HepG2 (cell line): ENCODE measurements around the gene HAGHL. TPM values are rescaled to one million over a fixed set of nuclear protein-coding genes. Genes with fewer than 3 reads are reported as not detected.
A peak's percentile ranks its signal among the peaks of the same experiment; 100 is the strongest.

Experiments
- CHCHD3 ChIP-seq: sonication (generic); formaldehyde crosslinking; IDR thresholded peaks from 2 replicates; pipeline ENCODE4 v1.8.0; 2022; ENCODE audit warnings: mild to moderate bottlenecking, missing genetic modification reagents, moderate library complexity
- MAZ ChIP-seq, 2 experiments: sonication (generic) in 1 of 2; formaldehyde crosslinking in 1 of 2; IDR thresholded peaks; 2 replicates each; pipeline versions ENCODE4 v1.5.0 to v1.6.1; 2012 to 2020; ENCODE audit warnings: low read depth in 2 of 2, mild to moderate bottlenecking in 2 of 2, borderline replicate concordance in 1 of 2, improper control_type of control experiment in 1 of 2, low read length in 1 of 2, missing genetic modification reagents in 1 of 2, moderate library complexity in 1 of 2
- MEF2D ChIP-seq: sonication (generic); formaldehyde crosslinking; IDR thresholded peaks from 2 replicates; pipeline ENCODE4 v1.5.1; 2020; ENCODE audit warnings: mild to moderate bottlenecking, missing genetic modification reagents
- PTBP1 ChIP-seq: fragments of 200-400 bp; formaldehyde crosslinking; IDR thresholded peaks from 2 replicates; pipeline ENCODE4 v1.6.1; 2018; ENCODE audit warnings: low read length, low read depth; ENCODE audit not compliant: poor library complexity, severe bottlenecking
- ZFP82 ChIP-seq: sonication (generic); formaldehyde crosslinking; IDR thresholded peaks from 2 replicates; pipeline ENCODE4 v1.5.1; 2020; ENCODE audit warnings: mild to moderate bottlenecking, missing genetic modification reagents, borderline replicate concordance
- ZFY ChIP-seq: sonication (generic); formaldehyde crosslinking; IDR thresholded peaks from 2 replicates; pipeline ENCODE4 v1.4.0; 2020; ENCODE audit warnings: missing genetic modification reagents
- ZNF235 ChIP-seq: sonication (generic); formaldehyde crosslinking; IDR thresholded peaks from 2 replicates; pipeline ENCODE4 v1.8.1; 2023; ENCODE audit warnings: mild to moderate bottlenecking, missing genetic modification reagents, borderline replicate concordance
- ZNF33A ChIP-seq: sonication (generic); formaldehyde crosslinking; IDR thresholded peaks from 2 replicates; pipeline ENCODE4 v1.5.1; 2020; ENCODE audit warnings: missing genetic modification reagents, mild to moderate bottlenecking, moderate library complexity, borderline replicate concordance
- ZNF605 ChIP-seq: sonication (generic); formaldehyde crosslinking; IDR thresholded peaks from 2 replicates; pipeline ENCODE4 v1.8.0; 2022; ENCODE audit warnings: mild to moderate bottlenecking, missing genetic modification reagents
- ZNF660 ChIP-seq: sonication (generic); formaldehyde crosslinking; IDR thresholded peaks from 2 replicates; pipeline ENCODE4 v1.5.1; 2020; ENCODE audit warnings: mild to moderate bottlenecking, low read depth, missing genetic modification reagents, borderline replicate concordance
- ZNF790 ChIP-seq: sonication (generic); formaldehyde crosslinking; IDR thresholded peaks from 2 replicates; pipeline ENCODE4 v1.8.0; 2022; ENCODE audit warnings: missing genetic modification reagents, mild to moderate bottlenecking, borderline replicate concordance
- ZSCAN25 ChIP-seq: sonication (generic); formaldehyde crosslinking; IDR thresholded peaks from 2 replicates; pipeline ENCODE4 v1.8.0; 2022; ENCODE audit warnings: mild to moderate bottlenecking, missing genetic modification reagents
- polyA plus RNA-seq, 8 experiments: library from polyadenylated mRNA; depleted of rRNA in 3 of 8; stranded (reverse) in 7 of 8; unstranded in 1 of 8; fragments of >200 nt; fragmentation: Illumina TruSeq in 4 of 8; extraction: Trizol in 4 of 8; gene quantifications; 2 replicates each; pipeline versions ENCODE4 v1.2.1 to v1.2.3, GENCODE V29; 2011 to 2016; ENCODE audit warnings: low read depth in 4 of 8, missing spikeins in 1 of 8, mixed read lengths in 1 of 8; ENCODE audit not compliant: insufficient read depth in 1 of 8
- total RNA-seq, 5 experiments: library from RNA; depleted of rRNA; stranded (reverse); fragments of >200 nt; fragmentation: Illumina TruSeq; extraction: Trizol; gene quantifications; 2 replicates each; pipeline ENCODE4 v1.2.3, GENCODE V29; 2016; ENCODE audit warnings: low read depth in 1 of 5
- TF ChIP-seq, protein P1 (sequence below): sonication (generic); formaldehyde crosslinking; IDR thresholded peaks from 2 replicates; pipeline ENCODE4 v1.5.1; 2020; ENCODE audit warnings: mild to moderate bottlenecking, missing genetic modification reagents, borderline replicate concordance
- TF ChIP-seq, protein P2 (sequence below): sonication (generic); formaldehyde crosslinking; IDR thresholded peaks from 2 replicates; pipeline ENCODE4 v1.5.0; 2020; ENCODE audit warnings: missing genetic modification reagents
- TF ChIP-seq, protein P3 (sequence below): sonication (generic); formaldehyde crosslinking; IDR thresholded peaks from 2 replicates; pipeline ENCODE4 v1.9.0; 2021; ENCODE audit warnings: mild to moderate bottlenecking, missing genetic modification reagents
- TF ChIP-seq, protein P4 (sequence below): sonication (generic); formaldehyde crosslinking; IDR thresholded peaks from 2 replicates; pipeline ENCODE4 v1.4.0; 2020; ENCODE audit warnings: missing genetic modification reagents, borderline replicate concordance

HAGHL gene
- total and polyA plus RNA-seq, 2 of the 13 experiments (the other 11 are each of a cell fraction or from before 2014, with no cell fraction given): 3.4 to 8.4 TPM

DNA sequence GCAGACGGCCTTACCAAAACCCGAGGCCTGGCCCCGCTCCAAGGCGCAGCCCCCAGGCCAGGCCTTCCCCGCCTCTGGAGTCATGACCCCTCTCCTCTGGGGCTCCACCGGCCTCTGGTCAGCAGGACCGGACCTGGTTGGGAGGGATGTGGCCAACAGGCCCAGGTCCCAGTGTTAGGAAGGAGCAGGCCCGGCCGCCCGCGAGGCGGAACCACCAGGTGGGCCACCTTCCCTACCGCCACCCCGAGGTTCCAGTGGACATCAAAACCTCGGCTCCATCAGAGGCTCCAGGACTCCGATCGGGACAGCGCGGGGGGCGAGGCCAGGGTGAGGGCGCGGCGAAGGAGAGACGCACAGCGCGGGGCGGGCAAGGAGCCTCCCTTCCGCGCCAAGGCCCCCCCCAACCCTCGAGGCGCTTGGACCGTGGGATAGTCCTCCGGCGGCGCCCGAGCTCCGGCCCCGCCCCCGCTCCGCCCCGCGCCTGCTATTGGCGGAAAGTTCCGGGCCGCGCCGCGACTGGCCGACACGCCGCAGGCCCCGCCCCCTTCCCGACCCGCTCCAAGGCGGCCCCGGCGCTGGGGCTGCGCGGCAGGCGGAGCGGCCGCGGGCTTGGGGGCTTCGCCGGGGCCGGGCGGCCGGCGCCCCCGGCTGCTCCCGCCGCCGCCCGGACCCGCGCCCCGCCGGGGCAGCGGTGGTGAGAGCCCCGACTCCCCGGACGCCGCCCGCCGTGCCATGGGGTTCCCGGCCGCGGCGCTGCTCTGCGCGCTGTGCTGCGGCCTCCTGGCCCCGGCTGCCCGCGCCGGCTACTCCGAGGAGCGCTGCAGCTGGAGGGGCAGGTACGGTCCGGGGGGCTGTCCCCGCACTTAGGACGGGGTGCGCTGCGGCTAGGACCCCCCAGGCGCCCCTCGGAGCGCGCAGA lies 12.1 kb upstream of the HAGHL start, which contains the start of gene METRN (continued):
- no peak for TF ChIP-seq ZNF660 (CRISPR knock-in tag)
- TF ChIP-seq ZNF33A (CRISPR knock-in tag): no peak
- no peak for TF ChIP-seq ZSCAN25
- TF ChIP-seq, protein P1, sequence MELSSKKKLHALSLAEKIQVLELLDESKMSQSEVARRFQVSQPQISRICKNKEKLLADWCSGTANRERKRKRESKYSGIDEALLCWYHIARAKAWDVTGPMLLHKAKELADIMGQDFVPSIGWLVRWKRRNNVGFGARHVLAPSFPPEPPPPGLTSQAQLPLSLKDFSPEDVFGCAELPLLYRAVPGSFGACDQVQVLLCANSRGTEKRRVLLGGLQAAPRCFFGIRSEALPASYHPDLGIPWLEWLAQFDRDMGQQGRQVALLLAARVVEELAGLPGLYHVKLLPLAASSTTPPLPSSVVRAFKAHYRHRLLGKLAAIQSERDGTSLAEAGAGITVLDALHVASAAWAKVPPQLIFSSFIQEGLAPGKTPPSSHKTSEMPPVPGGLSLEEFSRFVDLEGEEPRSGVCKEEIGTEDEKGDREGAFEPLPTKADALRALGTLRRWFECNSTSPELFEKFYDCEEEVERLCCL (CRISPR knock-in tag): no peak
- no peak for TF ChIP-seq MEF2D
- no peak for TF ChIP-seq ZNF790 (CRISPR knock-in tag)
- no peak for TF ChIP-seq MAZ (IDR thresholded peaks at IDR 0.05; ENCODE audit: borderline replicate concordance, low read depth, low read length)
- peak; percentile 47; the same call in 1 of the 2 replicates for TF ChIP-seq MAZ (CRISPR knock-in tag; IDR thresholded peaks at IDR 0.05; ENCODE audit: low read depth)
- TF ChIP-seq, protein P2, sequence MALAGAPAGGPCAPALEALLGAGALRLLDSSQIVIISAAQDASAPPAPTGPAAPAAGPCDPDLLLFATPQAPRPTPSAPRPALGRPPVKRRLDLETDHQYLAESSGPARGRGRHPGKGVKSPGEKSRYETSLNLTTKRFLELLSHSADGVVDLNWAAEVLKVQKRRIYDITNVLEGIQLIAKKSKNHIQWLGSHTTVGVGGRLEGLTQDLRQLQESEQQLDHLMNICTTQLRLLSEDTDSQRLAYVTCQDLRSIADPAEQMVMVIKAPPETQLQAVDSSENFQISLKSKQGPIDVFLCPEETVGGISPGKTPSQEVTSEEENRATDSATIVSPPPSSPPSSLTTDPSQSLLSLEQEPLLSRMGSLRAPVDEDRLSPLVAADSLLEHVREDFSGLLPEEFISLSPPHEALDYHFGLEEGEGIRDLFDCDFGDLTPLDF (CRISPR knock-in tag): no peak
- TF ChIP-seq PTBP1: no peak
- TF ChIP-seq ZFY (CRISPR knock-in tag): peak; percentile 55
- no peak for TF ChIP-seq ZNF605 (CRISPR knock-in tag)
- no peak for TF ChIP-seq ZNF235 (CRISPR knock-in tag)
- TF ChIP-seq, protein P3, sequence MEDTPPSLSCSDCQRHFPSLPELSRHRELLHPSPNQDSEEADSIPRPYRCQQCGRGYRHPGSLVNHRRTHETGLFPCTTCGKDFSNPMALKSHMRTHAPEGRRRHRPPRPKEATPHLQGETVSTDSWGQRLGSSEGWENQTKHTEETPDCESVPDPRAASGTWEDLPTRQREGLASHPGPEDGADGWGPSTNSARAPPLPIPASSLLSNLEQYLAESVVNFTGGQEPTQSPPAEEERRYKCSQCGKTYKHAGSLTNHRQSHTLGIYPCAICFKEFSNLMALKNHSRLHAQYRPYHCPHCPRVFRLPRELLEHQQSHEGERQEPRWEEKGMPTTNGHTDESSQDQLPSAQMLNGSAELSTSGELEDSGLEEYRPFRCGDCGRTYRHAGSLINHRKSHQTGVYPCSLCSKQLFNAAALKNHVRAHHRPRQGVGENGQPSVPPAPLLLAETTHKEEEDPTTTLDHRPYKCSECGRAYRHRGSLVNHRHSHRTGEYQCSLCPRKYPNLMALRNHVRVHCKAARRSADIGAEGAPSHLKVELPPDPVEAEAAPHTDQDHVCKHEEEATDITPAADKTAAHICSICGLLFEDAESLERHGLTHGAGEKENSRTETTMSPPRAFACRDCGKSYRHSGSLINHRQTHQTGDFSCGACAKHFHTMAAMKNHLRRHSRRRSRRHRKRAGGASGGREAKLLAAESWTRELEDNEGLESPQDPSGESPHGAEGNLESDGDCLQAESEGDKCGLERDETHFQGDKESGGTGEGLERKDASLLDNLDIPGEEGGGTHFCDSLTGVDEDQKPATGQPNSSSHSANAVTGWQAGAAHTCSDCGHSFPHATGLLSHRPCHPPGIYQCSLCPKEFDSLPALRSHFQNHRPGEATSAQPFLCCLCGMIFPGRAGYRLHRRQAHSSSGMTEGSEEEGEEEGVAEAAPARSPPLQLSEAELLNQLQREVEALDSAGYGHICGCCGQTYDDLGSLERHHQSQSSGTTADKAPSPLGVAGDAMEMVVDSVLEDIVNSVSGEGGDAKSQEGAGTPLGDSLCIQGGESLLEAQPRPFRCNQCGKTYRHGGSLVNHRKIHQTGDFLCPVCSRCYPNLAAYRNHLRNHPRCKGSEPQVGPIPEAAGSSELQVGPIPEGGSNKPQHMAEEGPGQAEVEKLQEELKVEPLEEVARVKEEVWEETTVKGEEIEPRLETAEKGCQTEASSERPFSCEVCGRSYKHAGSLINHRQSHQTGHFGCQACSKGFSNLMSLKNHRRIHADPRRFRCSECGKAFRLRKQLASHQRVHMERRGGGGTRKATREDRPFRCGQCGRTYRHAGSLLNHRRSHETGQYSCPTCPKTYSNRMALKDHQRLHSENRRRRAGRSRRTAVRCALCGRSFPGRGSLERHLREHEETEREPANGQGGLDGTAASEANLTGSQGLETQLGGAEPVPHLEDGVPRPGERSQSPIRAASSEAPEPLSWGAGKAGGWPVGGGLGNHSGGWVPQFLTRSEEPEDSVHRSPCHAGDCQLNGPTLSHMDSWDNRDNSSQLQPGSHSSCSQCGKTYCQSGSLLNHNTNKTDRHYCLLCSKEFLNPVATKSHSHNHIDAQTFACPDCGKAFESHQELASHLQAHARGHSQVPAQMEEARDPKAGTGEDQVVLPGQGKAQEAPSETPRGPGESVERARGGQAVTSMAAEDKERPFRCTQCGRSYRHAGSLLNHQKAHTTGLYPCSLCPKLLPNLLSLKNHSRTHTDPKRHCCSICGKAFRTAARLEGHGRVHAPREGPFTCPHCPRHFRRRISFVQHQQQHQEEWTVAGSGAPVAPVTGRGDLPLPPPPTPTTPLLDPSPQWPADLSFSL: no peak
- TF ChIP-seq, protein P4, sequence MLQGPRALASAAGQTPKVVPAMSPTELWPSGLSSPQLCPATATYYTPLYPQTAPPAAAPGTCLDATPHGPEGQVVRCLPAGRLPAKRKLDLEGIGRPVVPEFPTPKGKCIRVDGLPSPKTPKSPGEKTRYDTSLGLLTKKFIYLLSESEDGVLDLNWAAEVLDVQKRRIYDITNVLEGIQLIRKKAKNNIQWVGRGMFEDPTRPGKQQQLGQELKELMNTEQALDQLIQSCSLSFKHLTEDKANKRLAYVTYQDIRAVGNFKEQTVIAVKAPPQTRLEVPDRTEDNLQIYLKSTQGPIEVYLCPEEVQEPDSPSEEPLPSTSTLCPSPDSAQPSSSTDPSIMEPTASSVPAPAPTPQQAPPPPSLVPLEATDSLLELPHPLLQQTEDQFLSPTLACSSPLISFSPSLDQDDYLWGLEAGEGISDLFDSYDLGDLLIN (CRISPR knock-in tag): no peak
- no peak for TF ChIP-seq ZFP82
- TF ChIP-seq CHCHD3 (CRISPR knock-in tag): no peak
